ENCODE data around the gene ARID1A.

The ARID1A gene

DNA sequence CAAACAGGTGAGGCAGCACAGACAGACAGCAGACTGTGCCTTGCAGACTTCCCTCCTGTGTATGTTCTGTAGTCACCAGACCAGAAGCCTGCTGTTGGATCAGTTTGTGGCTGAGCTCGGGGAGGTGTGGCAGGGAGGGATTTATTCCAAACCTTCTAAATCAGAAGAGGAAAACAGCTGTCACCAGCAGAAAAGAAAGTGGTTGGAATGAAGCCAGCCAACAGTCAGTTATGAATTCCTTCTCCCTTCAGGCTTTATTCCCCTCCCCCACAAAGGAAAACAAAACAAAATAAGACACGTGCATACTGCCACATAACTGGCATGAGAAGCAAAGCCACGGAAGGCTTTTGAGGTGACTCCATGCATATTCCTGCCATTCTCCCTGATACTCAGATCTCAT is 72.9 kb downstream of the ARID1A start:
- peak; percentile 53 for DNase-seq

DNA sequence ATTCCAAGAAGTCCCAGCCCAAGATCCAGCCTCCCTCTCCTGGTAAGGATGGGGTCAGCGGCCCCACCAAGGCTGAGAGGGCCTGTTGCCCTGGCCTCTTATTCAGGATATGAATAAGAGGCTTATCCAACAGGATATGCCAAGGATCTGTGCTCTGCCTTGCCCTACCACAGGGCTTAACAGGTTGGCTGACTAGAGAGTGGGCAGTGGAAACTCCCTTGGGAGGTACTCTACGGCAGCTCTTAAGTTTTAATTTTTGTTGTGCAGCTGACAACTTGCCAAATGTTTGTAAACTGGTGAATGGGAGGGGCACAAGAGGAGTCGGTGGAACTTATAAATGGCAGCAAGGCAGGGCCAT is 75.4 kb downstream of the ARID1A start:
- DNase-seq, result no peak

DNA sequence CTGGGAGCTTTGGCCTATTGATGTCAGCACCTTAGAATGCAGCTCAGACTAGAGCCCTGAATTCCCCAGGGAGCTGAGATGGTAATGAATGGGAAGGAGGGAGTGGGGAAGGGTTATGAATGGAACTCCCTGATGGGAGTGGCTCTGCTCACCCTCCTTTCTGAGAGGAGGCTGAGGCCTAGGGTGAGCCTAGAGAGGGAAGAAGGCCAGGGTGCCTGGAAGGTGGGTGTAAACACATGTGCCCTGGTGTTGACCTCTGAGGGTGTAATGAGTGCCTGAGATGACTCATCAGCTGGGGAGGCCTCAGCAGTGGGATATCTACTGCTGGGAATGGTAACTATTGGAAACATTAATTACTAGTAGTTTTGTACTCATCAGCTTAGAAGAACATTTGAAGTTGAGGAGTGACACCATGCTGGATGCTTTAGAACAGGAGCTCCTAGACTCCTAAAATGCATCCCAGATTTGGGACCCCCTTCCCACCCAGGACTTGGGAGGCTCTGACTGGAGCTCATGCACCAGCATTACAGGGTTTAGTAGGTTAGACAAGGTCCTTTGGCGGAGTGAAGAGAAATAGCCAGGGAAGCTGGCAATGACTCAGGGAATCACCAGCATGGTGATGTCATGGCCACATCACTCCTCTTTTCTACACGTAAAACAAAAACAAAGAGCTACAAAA is 76.0 kb downstream of the ARID1A start:
- DNase-seq, result peak; percentile 39

GRCh38 chr1:26772687-26773086 is 76.9 kb downstream of the ARID1A start:
- DNase-seq, result no peak

GRCh38 chr1:26774462-26774861 is 78.6 kb downstream of the ARID1A start:
- DNase-seq, result no peak

DNA sequence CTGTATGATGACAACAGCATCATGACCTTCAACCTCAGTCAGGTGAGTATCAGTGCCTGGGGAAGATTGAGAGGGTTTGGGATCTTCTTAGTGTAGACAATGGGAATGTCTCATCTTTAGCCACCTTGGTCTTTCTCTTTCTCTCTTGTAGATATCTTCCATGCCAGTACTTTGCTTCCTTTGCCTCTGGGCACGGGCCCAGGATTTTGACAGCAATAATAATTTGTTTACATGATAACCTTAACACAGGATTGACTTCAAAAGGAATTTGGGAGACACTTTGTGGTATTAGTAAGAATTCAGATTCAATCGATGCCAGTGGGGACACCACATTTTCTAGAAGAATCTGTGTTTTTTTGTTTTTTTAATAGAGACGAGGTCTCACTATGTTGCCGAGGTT is 79.9 kb downstream of the ARID1A start:
- no peak for DNase-seq

- no peak for DNase-seq
Measured at GRCh38 chr1:26779098-26779668, 83.4 kb downstream of the ARID1A start.

DNA sequence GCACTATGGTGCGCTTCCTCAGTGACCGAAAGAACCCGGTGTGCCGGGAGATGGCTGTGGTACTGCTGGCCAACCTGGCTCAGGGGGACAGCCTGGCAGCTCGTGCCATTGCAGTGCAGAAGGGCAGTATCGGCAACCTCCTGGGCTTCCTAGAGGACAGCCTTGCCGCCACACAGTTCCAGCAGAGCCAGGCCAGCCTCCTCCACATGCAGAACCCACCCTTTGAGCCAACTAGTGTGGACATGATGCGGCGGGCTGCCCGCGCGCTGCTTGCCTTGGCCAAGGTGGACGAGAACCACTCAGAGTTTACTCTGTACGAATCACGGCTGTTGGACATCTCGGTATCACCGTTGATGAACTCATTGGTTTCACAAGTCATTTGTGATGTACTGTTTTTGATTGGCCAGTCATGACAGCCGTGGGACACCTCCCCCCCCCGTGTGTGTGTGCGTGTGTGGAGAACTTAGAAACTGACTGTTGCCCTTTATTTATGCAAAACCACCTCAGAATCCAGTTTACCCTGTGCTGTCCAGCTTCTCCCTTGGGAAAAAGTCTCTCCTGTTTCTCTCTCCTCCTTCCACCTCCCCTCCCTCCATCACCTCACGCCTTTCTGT is 84.6 kb downstream of the ARID1A start:
- no peak for DNase-seq

GRCh38 chr1:26781206-26781825 is 85.5 kb downstream of the ARID1A start:
- DNase-seq, result no peak

DNA sequence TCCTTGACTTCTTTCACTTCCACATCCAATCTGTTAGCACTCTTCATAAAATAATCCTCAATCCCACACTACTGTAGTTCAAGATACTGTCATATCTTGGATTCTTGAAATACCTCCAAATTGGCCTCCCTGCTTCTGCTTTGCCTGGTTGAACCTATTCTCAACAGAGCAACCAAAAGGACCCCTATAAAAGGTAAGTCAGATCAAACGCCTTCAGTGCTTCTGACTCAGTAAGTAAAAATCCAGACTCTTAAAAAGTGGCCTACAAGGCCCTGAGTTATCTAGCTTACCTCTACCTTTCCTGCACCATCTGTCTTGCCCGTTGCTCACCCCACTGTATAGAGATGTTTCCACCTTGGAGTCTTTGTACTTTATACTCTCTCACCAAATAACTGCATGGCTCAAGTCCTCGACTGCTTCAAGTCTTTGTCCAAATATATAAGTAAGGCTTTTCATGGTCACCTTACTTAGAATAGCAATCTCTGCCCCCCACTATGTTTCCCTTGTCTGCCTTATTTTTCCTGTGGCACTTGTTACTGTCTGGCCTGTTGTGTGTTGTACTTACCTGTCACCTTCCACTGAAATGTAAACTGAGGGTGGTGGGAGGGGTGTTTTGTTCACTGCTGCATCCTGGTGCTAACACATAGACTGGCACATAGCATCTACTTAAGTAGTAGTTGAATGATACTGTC is 86.9 kb downstream of the ARID1A start:
- no peak for DNase-seq

DNA sequence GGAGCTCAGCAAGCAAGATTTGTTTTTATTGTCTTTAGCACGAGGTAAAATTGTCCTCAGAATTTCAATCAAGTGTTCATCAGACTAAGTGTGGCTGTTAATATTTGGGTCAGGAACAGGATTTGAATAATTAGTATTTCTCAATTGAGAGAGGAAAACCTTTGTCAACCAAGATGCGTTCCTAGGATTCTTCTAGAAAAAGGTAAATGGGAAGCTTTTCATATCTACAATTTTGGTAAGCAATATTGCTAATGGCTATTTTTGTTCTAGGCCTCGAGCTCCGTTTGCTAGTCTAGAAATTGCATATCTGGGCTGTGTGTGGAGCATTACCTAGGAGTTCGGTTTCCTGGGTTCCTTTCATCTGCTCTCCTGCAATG is 87.8 kb downstream of the ARID1A start:
- no peak for DNase-seq

DNA sequence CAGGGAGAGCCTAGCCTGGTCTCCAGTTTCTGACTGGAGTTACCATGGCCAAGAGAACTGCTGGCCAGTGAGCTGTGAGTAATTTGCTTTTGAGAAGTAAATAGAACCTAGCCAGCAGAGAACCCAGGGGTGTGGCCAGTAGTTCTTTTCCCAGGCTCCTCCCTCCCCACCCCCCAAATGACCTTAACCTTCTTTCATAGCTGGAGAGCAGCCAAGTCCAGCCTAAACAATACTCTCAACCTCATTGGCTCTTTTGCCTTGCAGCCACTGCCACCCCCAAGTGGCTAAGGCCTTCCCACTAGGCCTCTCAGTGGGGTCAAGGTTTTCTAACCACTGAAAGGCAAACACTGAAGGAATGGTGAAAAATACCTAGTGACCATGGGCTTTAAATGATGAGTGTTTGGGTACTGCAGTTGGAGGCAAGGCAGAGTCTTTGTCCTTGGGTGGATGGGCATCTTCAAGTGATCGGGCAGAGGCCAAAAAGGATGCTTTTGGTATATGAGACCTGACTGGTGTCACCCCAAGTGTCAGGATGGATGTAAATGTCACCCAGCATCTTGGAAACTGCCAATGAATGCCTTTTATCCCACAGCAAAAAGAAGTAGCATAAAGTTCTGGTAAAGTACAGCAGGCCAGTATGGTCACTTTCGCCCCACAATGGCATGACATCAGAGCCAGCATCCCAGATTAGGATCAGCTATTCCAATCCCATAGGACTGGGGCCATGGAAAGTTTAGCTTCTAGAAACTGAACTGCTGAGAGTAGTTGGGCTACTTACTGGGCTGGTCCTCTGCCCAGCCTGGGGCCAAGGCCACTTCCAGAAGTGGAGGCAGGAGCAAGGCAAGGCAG is 88.4 kb downstream of the ARID1A start:
- DNase-seq, result peak; percentile 14

GRCh38 chr1:26784886-26785285 is 89.1 kb downstream of the ARID1A start:
- DNase-seq, result no peak

- DNase-seq, result no peak
Measured at GRCh38 chr1:26785611-26786436, 90.0 kb downstream of the ARID1A start.

GRCh38 chr1:26786437-26787380 is 90.9 kb downstream of the ARID1A start:
- DNase-seq, result no peak

DNA sequence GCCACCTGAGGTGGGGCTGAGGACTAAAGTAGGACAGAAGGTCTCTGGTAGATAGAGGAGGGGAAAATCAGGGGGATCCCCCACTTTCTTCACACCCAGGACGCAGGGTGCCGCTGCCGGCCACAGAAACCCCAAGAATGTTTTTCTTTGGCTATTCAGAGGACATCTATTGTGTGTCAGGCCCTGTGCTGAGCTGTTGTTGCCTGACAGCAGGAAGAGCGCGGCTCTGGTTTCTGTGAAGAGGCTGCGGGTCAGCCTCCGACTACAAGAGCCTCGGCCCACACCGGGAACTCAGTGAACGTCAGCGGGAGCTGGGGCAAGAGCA is 91.5 kb downstream of the ARID1A start:
- DNase-seq, result no peak

DNA sequence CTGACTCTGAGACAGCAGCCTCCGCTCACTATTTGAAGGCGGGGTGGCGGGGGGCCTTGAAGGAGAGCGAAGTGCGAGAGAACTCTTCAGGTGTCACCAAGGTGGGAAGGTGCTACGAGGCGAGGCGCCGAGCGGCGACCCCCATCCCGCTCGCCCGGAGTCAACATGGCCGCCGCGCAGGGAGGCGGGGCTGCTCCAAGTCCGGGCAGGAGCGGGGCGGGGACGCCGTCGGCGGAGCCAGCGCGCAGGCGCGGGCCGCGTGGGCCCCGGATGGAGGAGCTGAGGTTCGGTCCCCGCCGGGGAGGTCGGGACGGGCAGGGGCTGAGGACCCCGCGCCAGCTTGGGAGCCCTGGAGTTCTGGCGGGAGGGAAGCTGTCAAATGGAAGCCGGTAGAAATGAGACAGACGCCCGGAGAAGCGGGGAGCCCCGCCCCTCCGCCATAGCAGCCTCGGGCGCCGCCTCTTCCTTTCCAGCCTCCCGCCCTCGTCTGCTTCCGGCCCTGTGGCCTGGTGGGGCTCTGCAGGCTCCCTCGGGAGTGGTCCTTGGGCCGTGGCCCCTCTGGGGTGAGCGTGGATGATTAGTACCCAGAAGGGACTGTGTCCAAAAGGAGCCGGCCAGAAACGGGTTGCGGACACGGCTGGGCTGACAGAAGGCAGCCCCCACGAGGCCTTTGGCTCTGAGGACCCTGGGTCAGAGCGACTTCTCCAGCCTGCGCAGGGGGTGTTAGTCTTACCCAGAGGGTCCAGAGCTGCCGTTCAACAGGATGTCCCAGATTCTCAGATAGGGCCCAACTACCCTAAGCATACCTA is 92.1 kb downstream of the ARID1A start, which contains the start of gene PIGV:
Gene PIGV (plus strand): TSS at position 245 of the 809 bp plus-strand sequence. CDS start 2,866 bp downstream, outside the sequence.
- peak; percentile 91 for DNase-seq

DNA sequence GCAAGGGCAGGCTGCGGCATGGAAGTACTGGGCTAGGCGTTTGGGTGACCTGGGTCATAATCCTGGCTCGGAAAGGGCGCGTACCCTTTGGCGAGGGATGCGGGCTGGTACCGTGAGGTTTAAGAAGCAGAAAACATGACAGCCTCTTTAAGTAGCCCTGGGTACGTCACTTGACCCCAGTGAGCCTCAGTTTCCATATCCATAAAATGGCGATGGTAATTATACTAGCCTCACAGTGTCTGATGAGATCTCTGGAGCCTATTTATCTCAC is 92.6 kb downstream of the ARID1A start:
- peak; percentile 53 for DNase-seq

GRCh38 chr1:26788836-26789611 is 93.2 kb downstream of the ARID1A start:
- peak; percentile 82 for DNase-seq
